GM12891 (cell line): ENCODE results near the gene LAMA2.
"Not testable (repeated sequence)": the region's sequence is repeated elsewhere in the genome, so short reads cannot be mapped to it uniquely, and the experiment has no call there.

Experiments used
- DNase-seq: peaks from one replicate; pipeline ENCODE4 v3.0.0; 2011; ENCODE audit warnings: low spot score; ENCODE audit not compliant: insufficient read length
- FAIRE-seq: peaks from 2 replicates; lab custom pipeline; 2011; peaks lifted over from hg19 to GRCh38; lab: Jason Lieb, UNC
- PAX5 ChIP-seq: IDR thresholded peaks from 2 replicates; pipeline ENCODE4 v1.6.1; 2011; ENCODE audit warnings: low read length, moderate library complexity, mild to moderate bottlenecking; ENCODE audit not compliant: insufficient read depth, severe bottlenecking
- POLR2A ChIP-seq: IDR thresholded peaks from 2 replicates; pipeline ENCODE4 v1.6.1; 2011; ENCODE audit warnings: low read depth, low read length, control low read depth
- POLR2AphosphoS5 ChIP-seq: IDR thresholded peaks from 2 replicates; pipeline ENCODE4 v1.6.1; 2011; ENCODE audit warnings: low read depth, low read length, control low read depth
- POU2F2 ChIP-seq: IDR thresholded peaks from 2 replicates; pipeline ENCODE4 v1.6.1; 2011; ENCODE audit warnings: low read depth, mild to moderate bottlenecking, control low read depth, low read length, moderate library complexity
- SPI1 ChIP-seq: IDR thresholded peaks from 2 replicates; pipeline ENCODE4 v1.6.1; 2011; ENCODE audit warnings: low read depth, low read length, control low read depth
- TAF1 ChIP-seq: IDR thresholded peaks from 2 replicates; pipeline ENCODE4 v1.6.1; 2011; ENCODE audit warnings: low read depth, low read length, control low read depth

LAMA2 gene

GRCh38 chr6:129146902-129147301 is 264.0 kb downstream of the LAMA2 start:
- DNase-seq (no peak), FAIRE-seq (no peak)
- no peak for TF ChIP-seq TAF1
- TF ChIP-seq POLR2AphosphoS5: no peak
- no peak for TF ChIP-seq POLR2A
- TF ChIP-seq POU2F2: no peak
- TF ChIP-seq SPI1: no peak
- no peak for TF ChIP-seq PAX5

- no peak for TF ChIP-seq TAF1
- TF ChIP-seq SPI1: no peak
- no peak for TF ChIP-seq PAX5
- TF ChIP-seq POLR2A: no peak
- TF ChIP-seq POU2F2: no peak
- no peak for TF ChIP-seq POLR2AphosphoS5
- no peak for FAIRE-seq
- DNase-seq: no peak
Measured at GRCh38 chr6:129150507-129150906, 267.6 kb downstream of the LAMA2 start.

GRCh38 chr6:129153257-129153656 is 270.3 kb downstream of the LAMA2 start:
- FAIRE-seq: no peak
- no peak for TF ChIP-seq POLR2A
- DNase-seq: no peak

GRCh38 chr6:129159242-129159641 is 276.3 kb downstream of the LAMA2 start:
- FAIRE-seq, DNase-seq: not testable (repeated sequence)

GRCh38 chr6:129162605-129163004 is 279.7 kb downstream of the LAMA2 start:
- DNase-seq: no peak
- no peak for TF ChIP-seq POLR2A
- no peak for TF ChIP-seq POLR2AphosphoS5
- no peak for TF ChIP-seq POU2F2
- TF ChIP-seq SPI1: no peak
- no peak for TF ChIP-seq TAF1
- no peak for TF ChIP-seq PAX5
- FAIRE-seq: no peak

- FAIRE-seq: no peak
- no peak for TF ChIP-seq POU2F2
- TF ChIP-seq POLR2AphosphoS5: no peak
- no peak for TF ChIP-seq SPI1
- no peak for TF ChIP-seq POLR2A
- no peak for TF ChIP-seq PAX5
- no peak for DNase-seq
Measured at GRCh38 chr6:129163551-129163950, 280.6 kb downstream of the LAMA2 start.

- DNase-seq (no peak), FAIRE-seq (no peak)
- TF ChIP-seq POU2F2 (no peak), TAF1 (no peak), POLR2A (no peak), PAX5 (no peak), SPI1 (no peak), POLR2AphosphoS5 (no peak)
Measured at GRCh38 chr6:129164032-129164431, 281.1 kb downstream of the LAMA2 start.

- not testable (repeated sequence) for FAIRE-seq
Measured at GRCh38 chr6:129172279-129172995, 289.5 kb downstream of the LAMA2 start.

GRCh38 chr6:129175066-129175465 is 292.1 kb downstream of the LAMA2 start:
- DNase-seq: no peak
- FAIRE-seq: no peak
- no peak for TF ChIP-seq TAF1
- no peak for TF ChIP-seq SPI1
- no peak for TF ChIP-seq POLR2AphosphoS5
- TF ChIP-seq POU2F2: no peak
- no peak for TF ChIP-seq PAX5
- no peak for TF ChIP-seq POLR2A

More at GRCh38 chr6:129172279-129172995, 289.5 kb downstream of the LAMA2 start:
- not testable (repeated sequence) for DNase-seq

GRCh38 chr6:129177801-129178200 is 294.9 kb downstream of the LAMA2 start:
- TF ChIP-seq PAX5: no peak
- TF ChIP-seq TAF1: no peak
- no peak for TF ChIP-seq POLR2AphosphoS5
- no peak for TF ChIP-seq POLR2A
- TF ChIP-seq SPI1: no peak
- no peak for TF ChIP-seq POU2F2
- FAIRE-seq (no peak), DNase-seq (no peak)

- DNase-seq (no peak), FAIRE-seq (no peak)
- no peak for TF ChIP-seq PAX5
- no peak for TF ChIP-seq POLR2AphosphoS5
- TF ChIP-seq POLR2A: no peak
- TF ChIP-seq TAF1: no peak
- TF ChIP-seq POU2F2: no peak
- TF ChIP-seq SPI1: no peak
Measured at GRCh38 chr6:129179283-129179682, 296.3 kb downstream of the LAMA2 start.
